Measurements from ENCODE around the gene BCDIN3D.

BCDIN3D gene

GRCh38 chr12:49868449-49868848 is 25.5 kb upstream of the BCDIN3D start:
- Histone ChIP-seq H4K20me1 (ENCODE audit: insufficient read depth, low read length) (no peaks in the 10 kb centered on the region; the same call in 1 of the 2 replicates), H3K27me3 (ENCODE audit: insufficient read depth, low read length, poor library complexity) (no peaks in the 10 kb centered on the region), H3K9me3 (ENCODE audit: insufficient read depth, low read length, severe bottlenecking) (no peaks in the 10 kb centered on the region), H3K4me1 (ENCODE audit: insufficient read depth, low read length) (no peaks in the 10 kb centered on the region), H3K4me2 (ENCODE audit: insufficient read depth, low read length) (no peak overlapping the region), H3K4me3 (ENCODE audit: low read depth in 1 of 2, low read length in 2 of 2) (no peak overlapping the region), H3K79me2 (ENCODE audit: insufficient read depth, low read length) (no peaks in the 10 kb centered on the region), H3K36me3 (ENCODE audit: insufficient read depth, low read length) (no peaks in the 10 kb centered on the region), H2AFZ (ENCODE audit: low read depth, low read length) (no peak overlapping the region), H3K27ac (ENCODE audit: low read length) (no peak overlapping the region), H3K9ac (ENCODE audit: low read depth, low read length) (no peak overlapping the region)
- TF ChIP-seq EZH2 (IDR thresholded peaks at IDR 0.05; ENCODE audit: borderline replicate concordance, low read depth, low read length, severe bottlenecking) = no peak
- TF ChIP-seq, protein P1, sequence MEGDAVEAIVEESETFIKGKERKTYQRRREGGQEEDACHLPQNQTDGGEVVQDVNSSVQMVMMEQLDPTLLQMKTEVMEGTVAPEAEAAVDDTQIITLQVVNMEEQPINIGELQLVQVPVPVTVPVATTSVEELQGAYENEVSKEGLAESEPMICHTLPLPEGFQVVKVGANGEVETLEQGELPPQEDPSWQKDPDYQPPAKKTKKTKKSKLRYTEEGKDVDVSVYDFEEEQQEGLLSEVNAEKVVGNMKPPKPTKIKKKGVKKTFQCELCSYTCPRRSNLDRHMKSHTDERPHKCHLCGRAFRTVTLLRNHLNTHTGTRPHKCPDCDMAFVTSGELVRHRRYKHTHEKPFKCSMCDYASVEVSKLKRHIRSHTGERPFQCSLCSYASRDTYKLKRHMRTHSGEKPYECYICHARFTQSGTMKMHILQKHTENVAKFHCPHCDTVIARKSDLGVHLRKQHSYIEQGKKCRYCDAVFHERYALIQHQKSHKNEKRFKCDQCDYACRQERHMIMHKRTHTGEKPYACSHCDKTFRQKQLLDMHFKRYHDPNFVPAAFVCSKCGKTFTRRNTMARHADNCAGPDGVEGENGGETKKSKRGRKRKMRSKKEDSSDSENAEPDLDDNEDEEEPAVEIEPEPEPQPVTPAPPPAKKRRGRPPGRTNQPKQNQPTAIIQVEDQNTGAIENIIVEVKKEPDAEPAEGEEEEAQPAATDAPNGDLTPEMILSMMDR (IDR thresholded peaks at IDR 0.05; ENCODE audit: borderline replicate concordance, extremely low read depth, low read length, poor library complexity, severe bottlenecking) = no peak
- DNase-seq = no peak
- ATAC-seq (ENCODE audit: insufficient read depth, low read depth) = no peak

DNA sequence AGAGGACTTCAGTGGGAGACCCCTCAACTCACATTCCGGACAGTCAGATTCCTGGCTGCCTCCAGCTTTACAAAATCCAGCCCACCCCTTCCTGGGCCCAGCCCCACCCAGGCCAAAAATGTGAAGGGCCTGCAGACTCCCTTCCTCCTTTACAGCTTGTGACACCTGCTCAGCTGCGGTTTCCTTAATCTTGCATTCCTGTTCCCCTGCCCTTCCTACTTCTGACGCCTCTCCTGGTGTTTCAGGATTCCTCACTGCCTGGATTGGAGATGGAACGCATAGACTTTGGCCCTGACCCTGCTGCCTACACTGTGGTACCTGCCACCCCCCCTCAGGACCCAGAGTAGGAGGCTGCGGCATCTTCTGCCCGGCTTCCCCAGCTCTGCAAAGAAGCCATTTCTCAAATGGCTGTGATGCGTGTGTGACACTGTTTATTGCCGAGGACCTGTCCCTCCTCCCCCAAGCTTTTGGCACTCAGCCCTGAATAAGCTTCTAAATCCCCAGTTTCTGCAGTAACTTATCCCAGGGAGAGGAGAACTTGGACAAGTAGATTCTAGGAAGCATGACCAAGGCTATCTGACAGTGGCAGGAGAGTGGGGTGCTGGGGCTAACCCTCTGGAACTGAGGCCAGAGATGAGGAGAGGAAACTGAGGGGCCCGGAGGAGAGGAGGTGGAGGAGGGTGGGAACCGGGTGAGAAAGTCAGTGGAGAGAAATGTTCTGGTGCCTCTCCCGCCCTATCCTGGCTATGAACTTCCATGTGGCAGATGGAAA is 24.9 kb upstream of the BCDIN3D start:
- DNase-seq = no peak
- Histone ChIP-seq H3K9ac (ENCODE audit: low read depth, low read length) (no peak overlapping the region), H3K79me2 (ENCODE audit: insufficient read depth, low read length) (no peaks in the 10 kb centered on the region), H3K4me2 (ENCODE audit: insufficient read depth, low read length) (no peak overlapping the region), H3K4me3 (ENCODE audit: low read depth in 1 of 2, low read length in 2 of 2) (no peak overlapping the region), H3K36me3 (ENCODE audit: insufficient read depth, low read length) (no peaks in the 10 kb centered on the region), H4K20me1 (ENCODE audit: insufficient read depth, low read length) (no peaks in the 10 kb centered on the region; the same call in 1 of the 2 replicates), H3K27ac (ENCODE audit: low read length) (no peak overlapping the region), H3K4me1 (ENCODE audit: insufficient read depth, low read length) (no peaks in the 10 kb centered on the region), H3K9me3 (ENCODE audit: insufficient read depth, low read length, severe bottlenecking) (no peaks in the 10 kb centered on the region), H3K27me3 (ENCODE audit: insufficient read depth, low read length, poor library complexity) (no peaks in the 10 kb centered on the region), H2AFZ (ENCODE audit: low read depth, low read length) (no peak overlapping the region)
- ATAC-seq (ENCODE audit: insufficient read depth, low read depth) = no peak
- TF ChIP-seq, protein P1 (IDR thresholded peaks at IDR 0.05; ENCODE audit: borderline replicate concordance, extremely low read depth, low read length, poor library complexity, severe bottlenecking) = no peak
- TF ChIP-seq EZH2 (IDR thresholded peaks at IDR 0.05; ENCODE audit: borderline replicate concordance, low read depth, low read length, severe bottlenecking) = no peak

DNA sequence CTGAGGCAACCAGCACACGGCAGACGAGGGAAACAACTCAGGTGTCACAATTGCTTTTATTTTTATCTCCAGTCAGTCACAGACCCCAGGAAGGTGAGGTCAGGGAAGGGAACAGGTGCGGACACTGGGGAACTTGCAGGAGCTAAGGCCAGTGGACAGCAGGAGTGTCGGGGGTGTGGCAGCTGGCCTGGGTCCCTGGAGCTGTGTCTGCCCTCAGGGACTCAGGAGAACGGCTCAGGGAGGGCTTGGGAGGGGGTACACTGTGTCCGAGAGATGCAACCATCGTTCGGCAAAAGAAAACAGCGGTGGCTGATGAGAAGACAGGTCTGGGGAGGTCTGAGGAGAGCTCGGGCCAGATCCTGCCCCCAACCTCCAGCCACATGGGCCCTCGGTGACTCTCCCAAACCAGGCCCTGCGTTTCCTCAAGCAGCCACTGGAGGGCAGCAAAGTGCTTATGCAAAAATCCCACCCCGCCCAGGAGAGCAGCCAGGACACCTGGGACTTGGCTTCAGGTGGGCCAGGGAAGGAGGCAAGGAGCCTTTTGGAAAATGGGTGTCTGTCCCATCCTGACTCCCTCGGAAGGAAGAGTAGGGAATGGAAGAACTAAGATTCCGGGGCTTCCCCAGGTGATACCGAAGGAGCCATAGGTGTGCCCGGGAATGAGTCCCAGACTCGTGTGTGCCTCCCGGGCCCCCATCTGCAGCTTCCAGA is 24.1 kb upstream of the BCDIN3D start:
- peak overlapping the region; percentile 66 for H2AFZ ChIP-seq (ENCODE audit: low read depth, low read length)
- no peaks in the 10 kb centered on the region for H3K27me3 ChIP-seq (ENCODE audit: insufficient read depth, low read length, poor library complexity)
- DNase-seq (peak; percentile 78), ATAC-seq (ENCODE audit: insufficient read depth, low read depth) (peak; percentile 92)
- H3K4me3 ChIP-seq (ENCODE audit: low read depth in 1 of 2, low read length in 2 of 2) = no peak overlapping the region
- no peaks in the 10 kb centered on the region for H3K9me3 ChIP-seq (ENCODE audit: insufficient read depth, low read length, severe bottlenecking)
- H3K79me2 ChIP-seq (ENCODE audit: insufficient read depth, low read length) = no peaks in the 10 kb centered on the region
- no peak overlapping the region for H3K27ac ChIP-seq (ENCODE audit: low read length)
- no peaks in the 10 kb centered on the region for H3K36me3 ChIP-seq (ENCODE audit: insufficient read depth, low read length)
- H3K4me2 ChIP-seq (ENCODE audit: insufficient read depth, low read length) = no peak overlapping the region
- TF ChIP-seq EZH2 (IDR thresholded peaks at IDR 0.05; ENCODE audit: borderline replicate concordance, low read depth, low read length, severe bottlenecking) = no peak
- TF ChIP-seq, protein P1 (IDR thresholded peaks at IDR 0.05; ENCODE audit: borderline replicate concordance, extremely low read depth, low read length, poor library complexity, severe bottlenecking) = peak; percentile 97
- no peak overlapping the region for H3K9ac ChIP-seq (ENCODE audit: low read depth, low read length)
- no peaks in the 10 kb centered on the region for H3K4me1 ChIP-seq (ENCODE audit: insufficient read depth, low read length)
- H4K20me1 ChIP-seq (ENCODE audit: insufficient read depth, low read length) = no peaks in the 10 kb centered on the region; the same call in 1 of the 2 replicates
